Esophagus squamous epithelium (tissue), 4 donors: ENCODE measurements around the gene MYL6.

Source experiments
- POLR2A ChIP-seq, 4 donors: fragments of 450-650 bp; IDR thresholded peaks; one replicate each; pipeline ENCODE4 v1.6.1; 2017; ENCODE audit warnings: antibody characterized with exemption in 4 of 4, mild to moderate bottlenecking in 4 of 4, moderate library complexity in 3 of 4
- TF ChIP-seq, protein P1 (sequence below), 6 experiments: fragments of 450-650 bp in 4 of 6; fragments of 200-600 bp in 2 of 6; sonication (generic) in 2 of 6; IDR thresholded peaks; one replicate each; pipeline ENCODE4 v1.5.1; 2016 to 2019; ENCODE audit warnings: antibody characterized with exemption in 6 of 6, mild to moderate bottlenecking in 4 of 6, moderate library complexity in 4 of 6

DNA sequence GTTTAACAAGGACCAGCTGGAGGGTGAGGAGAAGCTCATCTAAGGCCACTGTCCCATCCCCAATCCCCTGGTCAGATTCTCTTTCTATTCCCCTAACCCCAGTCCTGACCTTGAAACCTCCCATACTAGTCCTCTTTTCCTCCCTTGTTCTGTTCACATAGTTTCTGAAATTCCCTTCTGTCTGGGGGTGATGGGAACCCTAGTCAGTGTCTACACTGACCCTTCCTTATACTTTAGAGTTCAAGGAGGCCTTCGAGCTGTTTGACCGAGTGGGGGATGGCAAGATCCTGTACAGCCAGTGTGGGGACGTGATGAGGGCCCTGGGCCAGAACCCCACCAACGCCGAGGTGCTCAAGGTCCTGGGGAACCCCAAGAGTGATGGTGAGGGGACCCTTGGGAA lies 3.3 kb upstream of the MYL6 start:
- no peak for TF ChIP-seq POLR2A (IDR thresholded peaks at IDR 0.05)
- TF ChIP-seq, protein P1, sequence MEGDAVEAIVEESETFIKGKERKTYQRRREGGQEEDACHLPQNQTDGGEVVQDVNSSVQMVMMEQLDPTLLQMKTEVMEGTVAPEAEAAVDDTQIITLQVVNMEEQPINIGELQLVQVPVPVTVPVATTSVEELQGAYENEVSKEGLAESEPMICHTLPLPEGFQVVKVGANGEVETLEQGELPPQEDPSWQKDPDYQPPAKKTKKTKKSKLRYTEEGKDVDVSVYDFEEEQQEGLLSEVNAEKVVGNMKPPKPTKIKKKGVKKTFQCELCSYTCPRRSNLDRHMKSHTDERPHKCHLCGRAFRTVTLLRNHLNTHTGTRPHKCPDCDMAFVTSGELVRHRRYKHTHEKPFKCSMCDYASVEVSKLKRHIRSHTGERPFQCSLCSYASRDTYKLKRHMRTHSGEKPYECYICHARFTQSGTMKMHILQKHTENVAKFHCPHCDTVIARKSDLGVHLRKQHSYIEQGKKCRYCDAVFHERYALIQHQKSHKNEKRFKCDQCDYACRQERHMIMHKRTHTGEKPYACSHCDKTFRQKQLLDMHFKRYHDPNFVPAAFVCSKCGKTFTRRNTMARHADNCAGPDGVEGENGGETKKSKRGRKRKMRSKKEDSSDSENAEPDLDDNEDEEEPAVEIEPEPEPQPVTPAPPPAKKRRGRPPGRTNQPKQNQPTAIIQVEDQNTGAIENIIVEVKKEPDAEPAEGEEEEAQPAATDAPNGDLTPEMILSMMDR (IDR thresholded peaks at IDR 0.05), result no peak
